Neural cell (in vitro differentiated cells): ENCODE data around the gene CHMP4B. TPM values are rescaled to one million over a fixed set of nuclear protein-coding genes. Genes with fewer than 3 reads are reported as not detected.

Experiments used
- H2AFZ ChIP-seq: fragments of 200-600, 300-800 bp; sonication (generic), shearing (Covaris generic); 2 replicates; pipeline ENCODE4 v1.6.0; 2014; ENCODE audit warnings: low read depth, mild to moderate bottlenecking, antibody characterized with exemption, low read length, moderate library complexity
- H3F3A ChIP-seq: fragments of 200-600 bp; shearing (Covaris generic); 2 replicates; pipeline ENCODE4 v1.6.1; 2016; ENCODE audit warnings: mild to moderate bottlenecking, moderate library complexity, mixed read lengths, antibody characterized with exemption, low read length; ENCODE audit not compliant: insufficient read depth, poor library complexity, severe bottlenecking
- H3K27ac ChIP-seq: fragments of 200-600, 300-800 bp; sonication (generic), shearing (Covaris generic); 2 replicates; pipeline ENCODE4 v1.5.1; 2014; ENCODE audit warnings: mild to moderate bottlenecking, low read length, moderate library complexity
- H3K27me3 ChIP-seq: fragments of 300-800, 200-600 bp; sonication (generic), shearing (Covaris generic); 2 replicates; pipeline ENCODE4 v1.6.0; 2014; ENCODE audit warnings: mild to moderate bottlenecking, low read depth, low read length, moderate library complexity; ENCODE audit not compliant: insufficient read depth
- H3K36me3 ChIP-seq: fragments of 300-800, 200-600 bp; sonication (generic), shearing (Covaris generic); 2 replicates; pipeline ENCODE4 v1.5.1; 2014; ENCODE audit warnings: mild to moderate bottlenecking, antibody characterized with exemption, low read length, moderate library complexity; ENCODE audit not compliant: insufficient read depth
- H3K4me2 ChIP-seq: fragments of 300-800, 200-600 bp; sonication (generic), shearing (Covaris generic); 2 replicates; pipeline ENCODE4 v1.6.0; 2014; ENCODE audit warnings: mild to moderate bottlenecking, low read length
- H3K4me3 ChIP-seq: fragments of 300-800, 200-600 bp; sonication (generic), shearing (Covaris generic); 2 replicates; pipeline ENCODE4 v1.5.1; 2014; ENCODE audit warnings: mild to moderate bottlenecking, low read length, moderate library complexity
- H3K79me2 ChIP-seq: fragments of 200-600 bp; shearing (Covaris generic); replicated peaks from 2 replicates; pipeline ENCODE4 v1.6.0; 2014; ENCODE audit warnings: mild to moderate bottlenecking, low read length, moderate library complexity; ENCODE audit not compliant: insufficient read depth
- H3K9ac ChIP-seq: fragments of 300-800, 200-600 bp; sonication (generic), shearing (Covaris generic); 2 replicates; pipeline ENCODE4 v1.6.1; 2016; ENCODE audit warnings: mild to moderate bottlenecking, low read length, mixed read lengths
- H3K9me2 ChIP-seq: fragments of 200-600 bp; shearing (Covaris generic); 2 replicates; pipeline ENCODE4 v1.6.1; 2016; ENCODE audit warnings: mild to moderate bottlenecking, low read length, mixed read lengths; ENCODE audit not compliant: insufficient read depth
- H3K9me3 ChIP-seq: fragments of 200-600, 300-800 bp; sonication (generic), shearing (Covaris generic); 2 replicates; pipeline ENCODE4 v1.6.1; 2016; ENCODE audit warnings: mild to moderate bottlenecking, mixed run types, low read length, moderate library complexity, mixed read lengths
- H4K20me1 ChIP-seq: fragments of 200-600 bp; shearing (Covaris generic); 2 replicates; pipeline ENCODE4 v1.6.1; 2016; ENCODE audit warnings: mild to moderate bottlenecking, mixed run types; ENCODE audit not compliant: insufficient read depth
- EP300 ChIP-seq: fragments of 450-650 bp; conservative IDR thresholded peaks from 2 replicates; pipeline ENCODE4 v1.6.1; 2014; ENCODE audit warnings: antibody characterized with exemption, mild to moderate bottlenecking, moderate library complexity; ENCODE audit not compliant: poor library complexity, severe bottlenecking
- EZH2 ChIP-seq: fragments of 200-600, 300-800 bp; shearing (Covaris generic), sonication (generic); IDR thresholded peaks from 2 replicates; pipeline ENCODE4 v1.6.1; 2014; ENCODE audit warnings: antibody characterized with exemption, low read length, borderline replicate concordance, mild to moderate bottlenecking; ENCODE audit not compliant: insufficient read depth, poor library complexity, severe bottlenecking
- MXI1 ChIP-seq: fragments of 450-650 bp; conservative IDR thresholded peaks from 2 replicates; pipeline ENCODE4 v1.6.1; 2014; ENCODE audit warnings: antibody characterized with exemption, mild to moderate bottlenecking; ENCODE audit not compliant: poor library complexity, severe bottlenecking
- POLR2AphosphoS5 ChIP-seq: IDR thresholded peaks from 2 replicates; pipeline ENCODE4 v1.6.1; 2012
- RAD21 ChIP-seq: fragments of 450-650 bp; conservative IDR thresholded peaks from 2 replicates; pipeline ENCODE4 v1.6.1; 2014; ENCODE audit warnings: antibody characterized with exemption, mild to moderate bottlenecking, moderate library complexity
- SMC3 ChIP-seq: fragments of 450-650 bp; conservative IDR thresholded peaks from 2 replicates; pipeline ENCODE4 v1.6.1; 2014; ENCODE audit warnings: antibody characterized with exemption, mild to moderate bottlenecking, moderate library complexity; ENCODE audit not compliant: poor library complexity
- TAF1 ChIP-seq: IDR thresholded peaks from 2 replicates; pipeline ENCODE4 v1.6.1; 2012; ENCODE audit warnings: low read depth
- polyA plus RNA-seq: library from polyadenylated mRNA; depleted of rRNA; stranded (reverse); fragments of >200 nt; gene quantifications from 2 replicates; pipeline ENCODE4 v1.2.3, GENCODE V29; 2014
- TF ChIP-seq, protein P1 (sequence below): IDR thresholded peaks from 2 replicates; pipeline ENCODE4 v1.6.1; 2012; ENCODE audit warnings: borderline replicate concordance
- TF ChIP-seq, protein P2 (sequence below): fragments of 450-650 bp; IDR thresholded peaks from 2 replicates; pipeline ENCODE4 v1.5.1; 2014; ENCODE audit warnings: antibody characterized with exemption, mild to moderate bottlenecking, moderate library complexity; ENCODE audit not compliant: poor library complexity, severe bottlenecking

CHMP4B gene
- polyA plus RNA-seq, 1 donor from 2014 or later: 83.8 TPM

DNA sequence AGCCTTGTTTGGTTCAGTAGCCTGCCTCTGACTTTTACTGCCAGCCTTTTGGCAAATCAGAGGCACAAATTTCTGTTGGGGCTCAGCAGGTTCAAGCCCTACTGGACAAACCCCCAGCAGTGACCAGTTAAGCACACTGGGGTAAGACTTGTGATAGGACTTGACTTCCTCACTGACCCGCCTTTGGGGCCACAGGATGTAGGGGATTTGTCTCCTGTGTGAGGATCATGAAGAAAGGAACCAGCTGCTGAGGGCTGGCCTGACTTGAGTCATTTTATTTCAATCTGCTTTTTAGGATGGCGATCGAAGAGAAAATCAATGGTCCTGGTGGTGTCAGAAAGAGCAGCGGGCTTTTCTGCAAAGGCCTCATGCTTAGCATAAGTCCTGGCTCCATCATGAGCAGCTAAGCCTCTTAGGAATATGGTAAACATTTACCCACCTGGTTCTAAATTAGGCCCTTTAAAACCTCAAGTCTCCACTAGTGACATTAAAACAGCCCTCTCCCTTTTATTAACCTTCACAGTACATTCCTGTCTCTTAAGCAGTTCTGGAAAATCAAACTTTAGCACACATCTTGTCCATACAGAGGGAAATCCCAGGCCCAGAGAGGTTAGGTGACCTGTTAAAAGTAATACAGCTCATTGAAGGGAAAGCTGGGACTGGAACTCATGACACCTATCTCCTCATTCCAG, 16.6 kb downstream of the CHMP4B start:
- TF ChIP-seq RAD21 (no peak), TAF1 (no peak), SMC3 (no peak), EZH2 (no peak), MXI1 (no peak)
- TF ChIP-seq, protein P1, sequence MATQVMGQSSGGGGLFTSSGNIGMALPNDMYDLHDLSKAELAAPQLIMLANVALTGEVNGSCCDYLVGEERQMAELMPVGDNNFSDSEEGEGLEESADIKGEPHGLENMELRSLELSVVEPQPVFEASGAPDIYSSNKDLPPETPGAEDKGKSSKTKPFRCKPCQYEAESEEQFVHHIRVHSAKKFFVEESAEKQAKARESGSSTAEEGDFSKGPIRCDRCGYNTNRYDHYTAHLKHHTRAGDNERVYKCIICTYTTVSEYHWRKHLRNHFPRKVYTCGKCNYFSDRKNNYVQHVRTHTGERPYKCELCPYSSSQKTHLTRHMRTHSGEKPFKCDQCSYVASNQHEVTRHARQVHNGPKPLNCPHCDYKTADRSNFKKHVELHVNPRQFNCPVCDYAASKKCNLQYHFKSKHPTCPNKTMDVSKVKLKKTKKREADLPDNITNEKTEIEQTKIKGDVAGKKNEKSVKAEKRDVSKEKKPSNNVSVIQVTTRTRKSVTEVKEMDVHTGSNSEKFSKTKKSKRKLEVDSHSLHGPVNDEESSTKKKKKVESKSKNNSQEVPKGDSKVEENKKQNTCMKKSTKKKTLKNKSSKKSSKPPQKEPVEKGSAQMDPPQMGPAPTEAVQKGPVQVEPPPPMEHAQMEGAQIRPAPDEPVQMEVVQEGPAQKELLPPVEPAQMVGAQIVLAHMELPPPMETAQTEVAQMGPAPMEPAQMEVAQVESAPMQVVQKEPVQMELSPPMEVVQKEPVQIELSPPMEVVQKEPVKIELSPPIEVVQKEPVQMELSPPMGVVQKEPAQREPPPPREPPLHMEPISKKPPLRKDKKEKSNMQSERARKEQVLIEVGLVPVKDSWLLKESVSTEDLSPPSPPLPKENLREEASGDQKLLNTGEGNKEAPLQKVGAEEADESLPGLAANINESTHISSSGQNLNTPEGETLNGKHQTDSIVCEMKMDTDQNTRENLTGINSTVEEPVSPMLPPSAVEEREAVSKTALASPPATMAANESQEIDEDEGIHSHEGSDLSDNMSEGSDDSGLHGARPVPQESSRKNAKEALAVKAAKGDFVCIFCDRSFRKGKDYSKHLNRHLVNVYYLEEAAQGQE: no peak
- Histone ChIP-seq H3K4me2 (no peak overlapping the region), H2AFZ (no peak overlapping the region), H3K36me3 (no peaks in the 10 kb centered on the region), H3K9ac (no peak overlapping the region), H3K27me3 (no peaks in the 10 kb centered on the region), H3K9me3 (no peaks in the 10 kb centered on the region), H4K20me1 (no peaks in the 10 kb centered on the region), H3K4me3 (no peak overlapping the region), H3K79me2 (peaks cover 17% of the 10 kb centered on the region), H3K27ac (no peak overlapping the region), H3K9me2 (no peaks in the 10 kb centered on the region), H3F3A (no peaks in the 10 kb centered on the region)

DNA sequence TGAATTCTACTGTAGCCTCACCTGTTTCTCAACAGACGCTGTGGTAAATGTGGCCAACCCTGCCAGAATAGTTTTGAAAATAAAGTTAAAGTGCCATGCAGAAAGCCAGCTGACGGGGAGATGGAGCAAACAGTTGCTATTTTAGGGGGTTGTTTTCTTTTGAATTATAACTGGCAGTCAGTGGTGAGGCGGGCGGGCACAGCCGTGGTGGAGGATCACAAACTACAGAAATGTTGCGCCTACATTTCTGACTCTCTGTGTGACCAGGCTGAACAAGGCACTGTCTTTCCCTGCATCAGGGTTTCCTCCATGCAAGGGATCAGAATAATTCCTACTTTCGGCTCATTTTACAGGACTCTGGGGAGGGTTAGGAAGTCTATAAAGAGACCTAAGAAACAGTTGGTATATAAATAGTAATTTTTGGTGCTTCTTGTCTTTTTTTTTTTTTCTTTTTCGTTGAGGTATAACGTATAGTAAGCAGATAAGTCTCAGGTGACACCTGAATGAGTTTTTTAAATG, 17.2 kb downstream of the CHMP4B start:
- Histone ChIP-seq H3K27me3 (no peaks in the 10 kb centered on the region), H3K9me3 (no peaks in the 10 kb centered on the region), H3K36me3 (no peaks in the 10 kb centered on the region), H3F3A (no peaks in the 10 kb centered on the region), H4K20me1 (no peaks in the 10 kb centered on the region), H3K27ac (no peak overlapping the region), H3K9me2 (no peaks in the 10 kb centered on the region), H3K4me3 (no peak overlapping the region), H3K79me2 (peaks cover 17% of the 10 kb centered on the region), H2AFZ (no peak overlapping the region), H3K9ac (no peak overlapping the region), H3K4me2 (no peak overlapping the region)
- TF ChIP-seq, protein P1: no peak
- TF ChIP-seq EP300: no peak
- TF ChIP-seq SMC3: no peak
- TF ChIP-seq RAD21: no peak
- TF ChIP-seq MXI1: no peak
- no peak for TF ChIP-seq TAF1
- TF ChIP-seq EZH2: no peak
- TF ChIP-seq, protein P2, sequence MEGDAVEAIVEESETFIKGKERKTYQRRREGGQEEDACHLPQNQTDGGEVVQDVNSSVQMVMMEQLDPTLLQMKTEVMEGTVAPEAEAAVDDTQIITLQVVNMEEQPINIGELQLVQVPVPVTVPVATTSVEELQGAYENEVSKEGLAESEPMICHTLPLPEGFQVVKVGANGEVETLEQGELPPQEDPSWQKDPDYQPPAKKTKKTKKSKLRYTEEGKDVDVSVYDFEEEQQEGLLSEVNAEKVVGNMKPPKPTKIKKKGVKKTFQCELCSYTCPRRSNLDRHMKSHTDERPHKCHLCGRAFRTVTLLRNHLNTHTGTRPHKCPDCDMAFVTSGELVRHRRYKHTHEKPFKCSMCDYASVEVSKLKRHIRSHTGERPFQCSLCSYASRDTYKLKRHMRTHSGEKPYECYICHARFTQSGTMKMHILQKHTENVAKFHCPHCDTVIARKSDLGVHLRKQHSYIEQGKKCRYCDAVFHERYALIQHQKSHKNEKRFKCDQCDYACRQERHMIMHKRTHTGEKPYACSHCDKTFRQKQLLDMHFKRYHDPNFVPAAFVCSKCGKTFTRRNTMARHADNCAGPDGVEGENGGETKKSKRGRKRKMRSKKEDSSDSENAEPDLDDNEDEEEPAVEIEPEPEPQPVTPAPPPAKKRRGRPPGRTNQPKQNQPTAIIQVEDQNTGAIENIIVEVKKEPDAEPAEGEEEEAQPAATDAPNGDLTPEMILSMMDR: no peak
- no peak for TF ChIP-seq POLR2AphosphoS5
